Renal pelvis (tissue), 12 donors: ENCODE measurements around the gene CRIP3. TPM values are rescaled to one million over a fixed set of nuclear protein-coding genes. Genes with fewer than 3 reads are reported as not detected.
"Not testable (repeated sequence)": the region's sequence is repeated elsewhere in the genome, so short reads cannot be mapped to it uniquely, and the experiment has no call there.

Experiments used
- DNase-seq: peaks from one replicate; pipeline ENCODE4 v3.0.0-alpha.2; 2013
- long read RNA-seq, 16 experiments: transcript quantifications; one replicate each; lab custom pipeline, GENCODE V29; 2026
- polyA plus RNA-seq, 3 donors: library from polyadenylated mRNA; unstranded; fragments of 120-200 nt; gene quantifications; one replicate each; pipeline ENCODE4 v1.2.1, GENCODE V29; 2013; ENCODE audit not compliant: insufficient read length in 3 of 3

CRIP3 gene
- 1 to 10 TPM; 3.8 to 8.3 (median 8.1) TPM for polyA plus RNA-seq
- long read RNA-seq, donor 1: 0 reads
- long read RNA-seq, donor 2: 0 reads
- long read RNA-seq, donor 3: 0 reads
- long read RNA-seq, donor 4: 0 reads
- long read RNA-seq, donor 5: 0 reads
- long read RNA-seq, donor 6, partial matches to known transcripts: 0 of 1 reads
- long read RNA-seq, donor 6, other reads (novel, unspliced or antisense): 0 of 1 reads
- long read RNA-seq, donor 7: 0 reads
- long read RNA-seq, donor 8: 0 reads
- long read RNA-seq, donor 9, partial matches to known transcripts: 0 of 1 reads
- long read RNA-seq, donor 9, other reads (novel, unspliced or antisense): 0 of 1 reads
- long read RNA-seq, donor 10: 0 reads
- long read RNA-seq, donor 11, partial matches to known transcripts: 0 of 1 reads
- long read RNA-seq, donor 11, other reads (novel, unspliced or antisense): 0 of 1 reads
- long read RNA-seq, donor 12: 0 reads
- long read RNA-seq, donor 13, partial matches to known transcripts: 0 of 1 reads
- long read RNA-seq, donor 13, other reads (novel, unspliced or antisense): 0 of 1 reads
- long read RNA-seq, donor 14: 0 reads
- long read RNA-seq, donor 15: 0 reads
- long read RNA-seq, donor 16, partial matches to known transcripts: 0 of 1 reads
- long read RNA-seq, donor 16, other reads (novel, unspliced or antisense): 0 of 1 reads

GRCh38 chr6:43308101-43308989, at the start of gene CRIP3:
CRIP3 (minus strand) TSS chr6:43308826; CDS start chr6:43308792, 34 bp downstream.
- peak; percentile 23 for DNase-seq

GRCh38 chr6:43355862-43356590, 47.4 kb upstream of the CRIP3 start:
- no peak for DNase-seq

GRCh38 chr6:43351951-43352350, 43.3 kb upstream of the CRIP3 start:
- DNase-seq: not testable (repeated sequence)

- no peak for DNase-seq
Observed at GRCh38 chr6:43347444-43347843, 38.8 kb upstream of the CRIP3 start.

GRCh38 chr6:43347021-43347420, 38.4 kb upstream of the CRIP3 start:
- no peak for DNase-seq

GRCh38 chr6:43346243-43346642, 37.6 kb upstream of the CRIP3 start:
- not testable (repeated sequence) for DNase-seq

GRCh38 chr6:43339168-43339567, 30.5 kb upstream of the CRIP3 start:
- DNase-seq: no peak

GRCh38 chr6:43338243-43338642, 29.6 kb upstream of the CRIP3 start:
- DNase-seq: no peak

GRCh38 chr6:43336382-43336781, 27.8 kb upstream of the CRIP3 start:
- no peak for DNase-seq

- DNase-seq: no peak
Observed at GRCh38 chr6:43335469-43335868, 26.8 kb upstream of the CRIP3 start.

- DNase-seq: peak; percentile 59
Observed at GRCh38 chr6:43334466-43335095, 26.0 kb upstream of the CRIP3 start.

- DNase-seq: no peak
Observed at GRCh38 chr6:43331891-43332290, 23.3 kb upstream of the CRIP3 start.

- DNase-seq: no peak
Observed at GRCh38 chr6:43331470-43331869, 22.8 kb upstream of the CRIP3 start.

- DNase-seq: no peak
Observed at GRCh38 chr6:43328528-43328927, 19.9 kb upstream of the CRIP3 start.

- no peak for DNase-seq
Observed at GRCh38 chr6:43325876-43326275, 17.2 kb upstream of the CRIP3 start.

- DNase-seq: no peak
Observed at GRCh38 chr6:43318011-43318410, 9.4 kb upstream of the CRIP3 start.

- DNase-seq: no peak
Observed at GRCh38 chr6:43313813-43314212, 5.2 kb upstream of the CRIP3 start.

- no peak for DNase-seq
Observed at GRCh38 chr6:43311666-43312065, 3.0 kb upstream of the CRIP3 start.

GRCh38 chr6:43310624-43311023, 2.0 kb upstream of the CRIP3 start:
- no peak for DNase-seq

- DNase-seq: no peak
Observed at GRCh38 chr6:43310134-43310533, 1.5 kb upstream of the CRIP3 start.

GRCh38 chr6:43308990-43309477, 408 bp upstream of the CRIP3 start:
- DNase-seq: no peak
